WTC11 (cell line): ENCODE results near the gene CSTPP1. TPM values are rescaled to one million over a fixed set of nuclear protein-coding genes. Genes with fewer than 3 reads are reported as not detected.

Experiments used
- ATAC-seq: fragments of 200-7000 bp; cut with Tn5 transposase; 2 replicates; pipeline ENCODE4 v1.10.0; 2021; ENCODE audit warnings: mild to moderate bottlenecking, moderate library complexity
- CTCF ChIA-PET: fragments of 300-600 bp; sonication (Branson Sonifier 250); formaldehyde crosslinking; loops from one replicate; lab custom pipeline; 2021; ENCODE audit warnings: antibody characterized with exemption; lab: Charles Lee
- POLR2A ChIA-PET: fragments of 350-600 bp; sonication (Branson Sonifier 250); formaldehyde crosslinking; loops from one replicate; lab custom pipeline; 2021; ENCODE audit warnings: antibody characterized with exemption; lab: Charles Lee
- DNase-seq: peaks from one replicate; pipeline ENCODE4 v3.0.0; 2021; ENCODE audit warnings: low spot score
- H3K27ac Mint-ChIP-seq: 2 replicates; pipeline ENCODE4 v1.8.0; 2021; ENCODE audit warnings: mixed read lengths
- H3K27me3 Mint-ChIP-seq: 2 replicates; pipeline ENCODE4 v1.8.0; 2021; ENCODE audit warnings: low read depth, mild to moderate bottlenecking, moderate library complexity, mixed read lengths
- H3K36me3 Mint-ChIP-seq: 2 replicates; pipeline ENCODE4 v1.8.0; 2021; ENCODE audit warnings: mixed read lengths
- H3K4me1 Mint-ChIP-seq: 2 replicates; pipeline ENCODE4 v1.8.0; 2022; ENCODE audit warnings: mixed read lengths
- H3K4me3 Mint-ChIP-seq: 2 replicates; pipeline ENCODE4 v1.8.0; 2021; ENCODE audit warnings: mild to moderate bottlenecking, moderate library complexity, mixed read lengths
- H3K9me3 Mint-ChIP-seq: 2 replicates; pipeline ENCODE4 v1.8.0; 2021; ENCODE audit warnings: mixed read lengths
- AFF4 ChIP-seq: sonication (generic); formaldehyde crosslinking; IDR thresholded peaks from 2 replicates; pipeline ENCODE4 v1.8.1; 2023; ENCODE audit warnings: mild to moderate bottlenecking, missing genetic modification reagents, borderline replicate concordance
- CBFB ChIP-seq: sonication (generic); formaldehyde crosslinking; IDR thresholded peaks from 2 replicates; pipeline ENCODE4 v1.8.1; 2022; ENCODE audit warnings: mild to moderate bottlenecking, low read depth, missing genetic modification reagents
- E2F1 ChIP-seq: sonication (generic); formaldehyde crosslinking; IDR thresholded peaks from 2 replicates; pipeline ENCODE4 v1.8.0; 2022; ENCODE audit warnings: mild to moderate bottlenecking, missing genetic modification reagents
- ELF4 ChIP-seq: sonication (generic); formaldehyde crosslinking; IDR thresholded peaks from 2 replicates; pipeline ENCODE4 v1.8.1; 2022; ENCODE audit warnings: low read depth, mild to moderate bottlenecking, moderate library complexity, missing genetic modification reagents
- FOXP1 ChIP-seq: sonication (generic); formaldehyde crosslinking; IDR thresholded peaks from 2 replicates; pipeline ENCODE4 v1.8.0; 2022; ENCODE audit warnings: missing genetic modification reagents, mild to moderate bottlenecking, moderate library complexity, borderline replicate concordance
- HMGXB4 ChIP-seq: sonication (generic); formaldehyde crosslinking; IDR thresholded peaks from 2 replicates; pipeline ENCODE4 v1.8.1; 2023; ENCODE audit warnings: mild to moderate bottlenecking, moderate library complexity, missing genetic modification reagents
- IRF1 ChIP-seq: sonication (generic); formaldehyde crosslinking; IDR thresholded peaks from 2 replicates; pipeline ENCODE4 v1.8.0; 2023; ENCODE audit warnings: missing genetic modification reagents
- MYBL2 ChIP-seq: sonication (generic); formaldehyde crosslinking; IDR thresholded peaks from 2 replicates; pipeline ENCODE4 v1.8.1; 2023; ENCODE audit warnings: mild to moderate bottlenecking, moderate library complexity, missing genetic modification reagents
- PRDM15 ChIP-seq: sonication (generic); formaldehyde crosslinking; IDR thresholded peaks from 2 replicates; pipeline ENCODE4 v1.8.0; 2022; ENCODE audit warnings: missing genetic modification reagents
- TCF7 ChIP-seq: sonication (generic); formaldehyde crosslinking; IDR thresholded peaks from 2 replicates; pipeline ENCODE4 v1.8.0; 2022; ENCODE audit warnings: mild to moderate bottlenecking, low read depth, missing genetic modification reagents, moderate library complexity
- ZBTB43 ChIP-seq: sonication (generic); formaldehyde crosslinking; IDR thresholded peaks from 2 replicates; pipeline ENCODE4 v1.8.1; 2023; ENCODE audit warnings: mild to moderate bottlenecking, missing genetic modification reagents
- ZNF121 ChIP-seq: sonication (generic); formaldehyde crosslinking; IDR thresholded peaks from 2 replicates; pipeline ENCODE4 v1.8.0; 2023; ENCODE audit warnings: missing genetic modification reagents
- ZNF219 ChIP-seq: sonication (generic); formaldehyde crosslinking; IDR thresholded peaks from 2 replicates; pipeline ENCODE4 v1.8.0; 2023; ENCODE audit warnings: missing genetic modification reagents, mild to moderate bottlenecking, borderline replicate concordance
- ZNF281 ChIP-seq: sonication (generic); formaldehyde crosslinking; IDR thresholded peaks from 2 replicates; pipeline ENCODE4 v1.8.0; 2023; ENCODE audit warnings: mild to moderate bottlenecking, missing genetic modification reagents
- ZNF416 ChIP-seq: fragments of 250-450 bp; sonication (Bioruptor Pico); IDR thresholded peaks from 2 replicates; pipeline ENCODE4 v1.9.0; 2021; ENCODE audit warnings: mild to moderate bottlenecking, inconsistent platforms
- ZSCAN18 ChIP-seq: fragments of 250-450 bp; sonication (Bioruptor Pico); IDR thresholded peaks from 2 replicates; pipeline ENCODE4 v2.1.2; 2022; ENCODE audit warnings: mild to moderate bottlenecking, moderate library complexity
- total RNA-seq: library from RNA; stranded (reverse); gene quantifications from 3 replicates; pipeline ENCODE4 v1.2.3, GENCODE V29; 2021

The CSTPP1 gene
- total RNA-seq, 1 experiment from 2014 or later = 23.6 TPM

GRCh38 chr11:47035108-47035507 is 98.5 kb downstream of the CSTPP1 start (continued):
- TF ChIP-seq ZNF416 (CRISPR knock-in tag) = no peak
- TF ChIP-seq TCF7 (CRISPR knock-in tag) = no peak
- no peak for TF ChIP-seq ELF4 (CRISPR knock-in tag)
- TF ChIP-seq ZSCAN18 (CRISPR knock-in tag) = no peak
- no peak for TF ChIP-seq PRDM15 (CRISPR knock-in tag)
- TF ChIP-seq CBFB = no peak
- no peak for TF ChIP-seq AFF4 (CRISPR knock-in tag)
- TF ChIP-seq IRF1 (CRISPR knock-in tag) = no peak
- no peak for TF ChIP-seq MYBL2
- no peak for TF ChIP-seq ZNF121 (CRISPR knock-in tag)

GRCh38 chr11:47044119-47044518 is 107.6 kb downstream of the CSTPP1 start:
- Mint-ChIP-seq H3K36me3 (peaks cover 2% of the 10 kb centered on the region), H3K27me3 (no peaks in the 10 kb centered on the region), H3K9me3 (peaks cover 3% of the 10 kb centered on the region), H3K27ac (no peak overlapping the region), H3K4me1 (no peaks in the 10 kb centered on the region), H3K4me3 (no peak overlapping the region)
- DNase-seq = no peak
- CTCF ChIA-PET = no interaction called here
- POLR2A ChIA-PET = no interaction called here
- no peak for ATAC-seq
- TF ChIP-seq FOXP1 (CRISPR knock-in tag) (no peak), MYBL2 (no peak), ZNF219 (no peak), ZNF281 (no peak), HMGXB4 (no peak), E2F1 (CRISPR knock-in tag) (no peak), ZBTB43 (CRISPR knock-in tag) (no peak)
